Muscle of arm (tissue), 12 donors: ENCODE results near the gene KLRG1. TPM values are rescaled to one million over a fixed set of nuclear protein-coding genes. Genes with fewer than 3 reads are reported as not detected.

Experiments used
- DNase-seq: peaks from one replicate; pipeline ENCODE4 v3.0.0-alpha.2; 2013
- polyA plus RNA-seq, 12 donors: library from polyadenylated mRNA; unstranded; fragments of 120-200 nt; gene quantifications; one replicate each; pipeline ENCODE4 v1.2.1, GENCODE V29; 2013; ENCODE audit not compliant: insufficient read length in 12 of 12

KLRG1 gene
- polyA plus RNA-seq, 12 donors, result 1.6 to 10.5 (median 3.4) TPM; not detected in 1

DNA sequence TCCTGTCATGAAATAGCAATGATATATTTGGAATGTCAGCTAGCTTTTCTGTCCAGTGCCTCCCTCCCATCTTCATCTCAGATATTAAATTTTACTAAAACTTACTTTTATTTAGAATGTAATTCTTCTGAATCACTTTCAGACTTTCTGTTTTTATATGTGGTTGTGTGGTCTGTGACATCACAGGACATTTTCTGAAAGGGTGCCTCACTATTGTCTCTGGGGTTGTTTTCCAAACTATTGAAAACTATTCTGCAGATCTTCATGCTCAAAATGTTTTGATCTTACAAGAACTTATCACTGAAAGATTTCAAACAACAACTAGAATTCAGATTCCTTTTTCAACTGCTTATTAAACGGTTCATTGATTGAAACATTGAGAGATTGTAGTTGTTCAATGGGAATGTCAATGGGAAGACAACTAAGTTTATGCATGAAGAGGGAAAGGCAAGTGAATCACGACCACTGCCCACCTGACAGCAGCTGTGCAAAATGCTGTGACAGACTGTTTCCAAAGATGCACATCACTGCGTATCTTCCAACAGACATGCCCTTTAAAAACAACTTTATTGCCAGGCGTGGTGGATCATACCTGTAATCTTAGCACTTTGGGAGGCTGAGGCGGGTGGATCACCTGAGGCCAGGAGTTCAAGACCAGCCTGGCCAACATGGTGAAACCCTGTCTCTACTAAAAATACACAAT is 51.3 kb downstream of the KLRG1 start:
- DNase-seq, result no peak

DNA sequence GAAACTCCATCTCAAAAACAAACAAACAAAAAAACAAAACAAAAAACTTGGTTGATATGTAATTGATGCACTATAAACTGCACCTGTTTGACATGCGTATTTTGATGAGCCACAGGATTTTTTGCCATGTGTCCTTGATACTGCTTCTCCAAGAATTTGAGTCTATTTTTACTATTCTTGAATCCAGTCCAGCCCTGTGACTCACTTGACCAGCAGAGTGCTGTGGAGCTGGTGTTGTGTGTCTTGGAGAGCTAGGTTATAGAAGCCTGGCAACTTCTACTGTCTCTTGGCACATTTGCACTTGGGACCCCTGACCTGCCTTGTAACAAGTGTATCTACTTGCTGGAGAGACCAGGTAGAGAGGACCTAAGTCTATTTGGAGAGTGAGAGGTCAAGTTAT is 52.0 kb downstream of the KLRG1 start:
- no peak for DNase-seq

DNA sequence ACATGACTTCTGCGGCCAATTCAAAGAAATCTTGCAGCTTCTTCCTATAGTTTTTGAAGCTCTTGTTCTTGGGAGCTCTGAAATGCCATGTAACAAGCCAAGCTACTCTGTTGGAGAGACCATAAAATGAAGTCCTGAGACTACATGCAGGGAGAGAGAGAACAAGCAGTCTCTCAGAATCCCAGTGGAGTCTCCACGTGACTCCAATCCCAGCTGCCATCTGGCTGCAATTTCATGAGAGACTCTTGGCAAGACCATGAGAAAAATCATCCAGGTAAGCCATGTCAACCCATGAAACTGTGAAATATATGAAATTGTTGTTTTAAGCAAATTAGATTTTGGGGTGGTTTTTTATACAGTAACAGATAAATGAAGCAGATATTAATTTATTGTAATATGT is 54.4 kb downstream of the KLRG1 start:
- DNase-seq, result no peak

DNA sequence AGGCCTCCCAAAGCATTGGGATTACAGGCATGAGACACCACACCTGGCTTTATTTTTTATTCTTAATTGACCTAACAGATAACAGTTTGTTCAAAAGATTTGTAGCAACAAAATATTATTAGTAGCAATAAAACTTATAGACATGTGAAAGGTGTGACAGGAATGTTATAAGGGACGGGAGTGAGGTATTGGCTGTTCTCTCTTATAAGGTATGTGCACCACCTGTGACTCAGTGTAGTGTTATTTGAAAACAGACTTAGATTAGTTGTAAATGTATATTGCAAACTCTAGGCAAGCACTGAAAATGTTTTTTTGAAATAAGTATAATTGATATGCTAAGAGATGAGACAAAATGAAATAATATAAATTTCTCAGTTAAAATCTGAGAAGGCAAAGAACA is 57.8 kb downstream of the KLRG1 start:
- DNase-seq, result no peak

DNA sequence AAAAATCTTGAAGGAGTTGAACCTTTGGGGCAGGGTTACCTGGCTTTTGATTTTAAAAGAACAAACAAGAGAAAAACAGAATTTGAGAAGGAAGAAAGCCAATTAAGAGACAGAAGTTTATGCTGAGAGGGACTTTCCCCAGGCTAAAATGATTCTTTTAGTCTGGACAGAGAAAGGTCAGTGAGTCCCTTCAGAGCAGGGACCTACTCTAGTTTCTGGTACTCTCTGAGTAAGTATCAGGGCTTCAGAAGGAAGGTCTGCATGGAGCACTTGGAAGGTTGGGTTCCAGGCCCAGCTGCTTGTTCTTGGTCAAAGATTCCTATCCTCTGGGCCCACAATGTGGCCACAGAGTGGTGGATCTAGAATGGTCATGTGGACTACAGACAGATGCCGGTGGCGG is 59.6 kb downstream of the KLRG1 start:
- DNase-seq, result no peak

DNA sequence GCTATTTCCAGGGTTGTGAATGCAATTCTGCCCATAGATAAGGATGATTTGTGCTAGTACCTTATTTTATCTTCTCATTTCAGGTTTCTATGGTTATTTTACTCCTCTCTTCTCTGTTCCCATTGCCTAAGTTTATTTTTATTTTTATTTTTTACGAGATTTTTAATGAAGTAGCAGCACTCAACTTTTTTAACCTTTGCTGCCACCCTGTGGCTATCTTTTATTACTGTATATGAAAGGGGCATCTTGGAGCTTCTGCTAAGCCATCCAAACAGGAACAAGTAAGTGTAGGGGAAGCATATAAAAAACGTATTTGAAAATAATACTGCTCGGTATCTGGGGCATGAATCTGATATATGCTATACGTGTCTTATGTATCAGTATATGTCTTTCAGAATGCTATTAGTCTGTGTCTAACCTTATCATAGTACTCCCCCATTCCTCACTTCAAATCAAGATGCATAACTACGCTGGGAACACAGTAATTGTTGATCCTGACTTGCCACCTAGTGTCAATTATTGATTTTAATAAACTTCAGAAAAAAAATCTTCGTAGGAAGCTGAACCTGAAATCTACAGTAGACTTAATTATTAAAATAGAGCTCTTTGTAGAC is 60.3 kb downstream of the KLRG1 start:
- peak; percentile 26 for DNase-seq

DNA sequence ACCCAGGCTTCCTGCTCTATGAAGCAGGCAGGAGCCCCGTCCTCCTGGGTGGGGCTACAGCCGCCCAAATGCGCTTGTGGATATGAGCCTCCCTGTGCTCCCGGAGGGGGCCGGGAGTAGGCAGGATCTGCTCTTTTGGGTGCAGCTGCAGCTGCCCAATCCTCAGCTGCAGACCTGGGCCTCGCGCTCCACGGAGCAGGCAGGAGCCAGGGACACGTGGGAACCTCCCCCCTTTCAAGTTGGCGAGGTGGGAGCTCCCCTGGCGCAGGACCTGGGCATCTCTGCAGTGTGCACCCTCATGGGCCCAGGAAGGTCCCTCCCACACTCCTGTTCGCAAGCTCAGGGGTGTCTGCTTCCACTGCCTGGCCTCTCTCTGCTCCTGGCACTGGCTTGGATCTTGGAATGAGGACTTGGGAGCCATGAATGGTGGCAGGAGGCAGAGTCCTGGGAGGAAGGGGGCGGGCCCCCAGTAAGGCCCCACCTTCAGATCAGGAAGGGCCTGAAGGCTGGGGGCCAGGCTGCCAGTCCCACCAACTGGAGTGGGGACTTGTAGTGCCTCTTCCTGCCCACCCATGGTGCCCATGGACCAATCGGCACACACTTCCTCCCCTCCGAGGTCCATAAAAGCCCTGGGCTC is 61.3 kb downstream of the KLRG1 start:
- no peak for DNase-seq

DNA sequence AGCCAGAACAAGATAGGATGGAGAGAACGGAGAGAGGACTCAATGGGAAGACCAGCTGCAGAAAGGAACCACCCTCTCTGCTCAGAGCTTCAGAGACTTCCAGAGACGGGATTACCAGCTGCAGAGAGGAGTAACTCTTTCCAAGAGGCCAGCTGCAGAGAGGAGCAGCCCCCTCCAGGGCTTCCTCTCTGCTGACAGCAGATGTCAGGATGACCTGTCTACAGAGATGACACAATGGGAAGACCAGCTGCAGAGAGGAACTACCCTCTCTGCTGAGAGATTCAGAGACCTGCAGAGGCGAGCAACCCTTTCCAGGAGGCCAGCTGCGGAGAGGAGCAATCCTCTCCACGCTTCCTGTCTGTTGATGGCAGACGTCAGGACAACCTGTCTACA is 61.8 kb downstream of the KLRG1 start:
- peak; percentile 52 for DNase-seq

DNA sequence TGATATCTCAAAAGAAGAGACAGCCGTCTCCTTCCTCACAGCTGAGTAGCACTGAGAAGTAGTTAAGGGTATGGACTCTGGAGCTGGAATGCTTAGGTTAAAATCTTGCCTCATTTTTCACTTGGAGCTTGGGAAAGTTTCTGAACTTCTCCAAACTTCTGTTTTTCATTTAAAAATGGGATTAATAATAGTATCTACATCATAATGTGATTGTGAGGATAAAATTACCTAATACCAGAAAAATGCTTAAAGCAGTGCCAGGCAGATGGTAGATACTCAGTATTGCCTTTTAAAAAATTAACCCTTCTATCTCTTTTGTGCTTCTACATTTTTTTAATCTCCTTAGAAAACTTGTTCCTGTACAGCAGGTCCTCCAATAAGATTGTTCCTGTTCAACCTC is 63.3 kb downstream of the KLRG1 start:
- DNase-seq, result peak; percentile 32

Other genes with a start within 250 kb of the KLRG1 start
- gene A2ML1, start 166.9 kb upstream of the KLRG1 start, polyA plus RNA-seq, result 10 to 100 TPM in 3 of 12 donors, under 1 TPM in 6, not detected in 3; 0.07 to 46.4 (median 0.57) TPM
- gene PHC1, start 75.0 kb upstream of the KLRG1 start, polyA plus RNA-seq, result 10 to 100 TPM in 11 of 12 donors, not detected in 1; 33.3 to 96.9 (median 38.9) TPM
- gene M6PR, start 39.9 kb upstream of the KLRG1 start, polyA plus RNA-seq, result 100 to 1,000 TPM in 10 of 12 donors, 10 to 100 TPM in 1, not detected in 1; 95.5 to 137 (median 115) TPM
- gene A2M, start 126.4 kb downstream of the KLRG1 start, polyA plus RNA-seq, result 100 to 1,000 TPM in 11 of 12 donors, not detected in 1; 163 to 342 (median 296) TPM
- 1 to 10 TPM in 1 of 12 donors, under 1 TPM in 9, not detected in 2; 0.21 to 1.0 (median 0.61) TPM for gene PZP, start 218.8 kb downstream of the KLRG1 start, polyA plus RNA-seq